Left kidney (tissue), 2 donors: ENCODE data around the gene LETM1. TPM values are rescaled to one million over a fixed set of nuclear protein-coding genes. Genes with fewer than 3 reads are reported as not detected.

ENCODE experiments used
- DNase-seq: peaks from one replicate; pipeline ENCODE4 v3.0.0-alpha.2; 2013
- polyA plus RNA-seq: library from polyadenylated mRNA; unstranded; fragments of 120-200 nt; gene quantifications from one replicate; pipeline ENCODE4 v1.2.1, GENCODE V29; 2013; ENCODE audit not compliant: insufficient read length

The LETM1 gene
- polyA plus RNA-seq, 1 donor = 28.8 TPM

- no peak for DNase-seq
Measured at GRCh38 chr4:1826531-1827350, 29.2 kb downstream of the LETM1 start.

GRCh38 chr4:1825326-1825725 lies 30.6 kb downstream of the LETM1 start:
- DNase-seq = no peak

- no peak for DNase-seq
Measured at GRCh38 chr4:1824746-1825145, 31.2 kb downstream of the LETM1 start.

GRCh38 chr4:1823545-1823932 lies 32.4 kb downstream of the LETM1 start:
- no peak for DNase-seq

- no peak for DNase-seq
Measured at GRCh38 chr4:1822568-1823544, 33.1 kb downstream of the LETM1 start.

- no peak for DNase-seq
Measured at GRCh38 chr4:1821679-1822567, 34.0 kb downstream of the LETM1 start.

GRCh38 chr4:1819816-1820215 lies 36.1 kb downstream of the LETM1 start:
- DNase-seq = no peak

GRCh38 chr4:1819284-1819683 lies 36.7 kb downstream of the LETM1 start:
- DNase-seq = no peak

GRCh38 chr4:1815997-1816860 lies 39.7 kb downstream of the LETM1 start:
- no peak for DNase-seq

- DNase-seq = no peak
Measured at GRCh38 chr4:1815096-1815996, 40.6 kb downstream of the LETM1 start.

GRCh38 chr4:1814453-1814852 lies 41.5 kb downstream of the LETM1 start:
- DNase-seq = no peak

GRCh38 chr4:1813915-1814314 lies 42.0 kb downstream of the LETM1 start:
- no peak for DNase-seq

- no peak for DNase-seq
Measured at GRCh38 chr4:1813231-1813630, 42.7 kb downstream of the LETM1 start.

GRCh38 chr4:1812720-1813119 lies 43.2 kb downstream of the LETM1 start:
- DNase-seq = no peak

- DNase-seq = no peak
Measured at GRCh38 chr4:1810765-1811164, 45.2 kb downstream of the LETM1 start.

- DNase-seq = peak; percentile 65
Measured at GRCh38 chr4:1809754-1810502, 46.0 kb downstream of the LETM1 start.

GRCh38 chr4:1808851-1809753 lies 46.9 kb downstream of the LETM1 start:
- no peak for DNase-seq

GRCh38 chr4:1808396-1808795 lies 47.6 kb downstream of the LETM1 start:
- no peak for DNase-seq
